GM12878 (cell line): ENCODE results near the gene SLC12A6. TPM values are rescaled to one million over a fixed set of nuclear protein-coding genes. Genes with fewer than 3 reads are reported as not detected.
A peak's percentile ranks its signal among the peaks of the same experiment; 100 is the strongest.

ENCODE experiments used
- ATF2 ChIP-seq: IDR thresholded peaks from 2 replicates; pipeline ENCODE4 v1.6.1; 2012; ENCODE audit warnings: low read length, inconsistent platforms
- BACH1 ChIP-seq: fragments of 450-650 bp; IDR thresholded peaks from 2 replicates; pipeline ENCODE4 v1.6.1; 2017; ENCODE audit warnings: mild to moderate bottlenecking, borderline replicate concordance
- FOXK2 ChIP-seq: fragments of 450-650 bp; IDR thresholded peaks from 2 replicates; pipeline ENCODE4 v1.6.1; 2017; ENCODE audit warnings: mild to moderate bottlenecking, moderate library complexity
- GABPA ChIP-seq: IDR thresholded peaks from 2 replicates; pipeline ENCODE4 v1.6.1; 2014; ENCODE audit warnings: antibody characterized with exemption, low read depth, mild to moderate bottlenecking, inconsistent platforms
- IRF4 ChIP-seq: IDR thresholded peaks from 2 replicates; pipeline ENCODE4 v1.6.1; 2011; ENCODE audit warnings: low read depth, low read length
- JUNB ChIP-seq: IDR thresholded peaks from 2 replicates; pipeline ENCODE4 v1.6.1; 2016; ENCODE audit warnings: antibody characterized with exemption, mild to moderate bottlenecking
- KDM1A ChIP-seq: fragments of 200-600 bp; sonication (generic); IDR thresholded peaks from 2 replicates; pipeline ENCODE4 v1.6.1; 2016; ENCODE audit warnings: borderline replicate concordance
- LARP7 ChIP-seq: fragments of 450-650 bp; IDR thresholded peaks from 2 replicates; pipeline ENCODE4 v1.6.1; 2017; ENCODE audit warnings: mild to moderate bottlenecking
- MTA3 ChIP-seq: IDR thresholded peaks from 2 replicates; pipeline ENCODE4 v1.6.1; 2012; ENCODE audit warnings: low read length, inconsistent platforms, borderline replicate concordance
- MYB ChIP-seq: fragments of 150-350 bp; IDR thresholded peaks from 2 replicates; pipeline ENCODE4 v1.6.1; 2014; ENCODE audit warnings: mild to moderate bottlenecking, low read depth, low read length, borderline replicate concordance
- NFXL1 ChIP-seq: fragments of 450-650 bp; IDR thresholded peaks from 2 replicates; pipeline ENCODE4 v1.6.1; 2017; ENCODE audit warnings: antibody characterized with exemption, mild to moderate bottlenecking, borderline replicate concordance
- NKRF ChIP-seq: fragments of 450-650 bp; conservative IDR thresholded peaks from 2 replicates; pipeline ENCODE4 v1.6.1; 2017; ENCODE audit warnings: mild to moderate bottlenecking, moderate library complexity
- NR2F1 ChIP-seq: fragments of 450-650 bp; conservative IDR thresholded peaks from 2 replicates; pipeline ENCODE4 v1.6.1; 2017; ENCODE audit warnings: mild to moderate bottlenecking
- RB1 ChIP-seq: fragments of 450-650 bp; formaldehyde crosslinking; IDR thresholded peaks from 2 replicates; pipeline ENCODE4 v1.6.1; 2017; ENCODE audit warnings: mild to moderate bottlenecking, borderline replicate concordance
- SPI1 ChIP-seq: IDR thresholded peaks from 2 replicates; pipeline ENCODE4 v1.6.1; 2011; ENCODE audit warnings: low read depth, mild to moderate bottlenecking, low read length, moderate library complexity, borderline replicate concordance; ENCODE audit not compliant: insufficient read depth
- ZBTB4 ChIP-seq: fragments of 450-650 bp; formaldehyde crosslinking; IDR thresholded peaks from 2 replicates; pipeline ENCODE4 v1.4.0; 2022; ENCODE audit warnings: mild to moderate bottlenecking, moderate library complexity
- ZNF274 ChIP-seq: IDR thresholded peaks from one replicate; pipeline ENCODE4 v1.8.0; 2011; ENCODE audit not compliant: insufficient read length, insufficient read depth
- polyA plus RNA-seq, 11 experiments: library from polyadenylated mRNA; depleted of rRNA in 4 of 11; unstranded in 6 of 11; stranded (reverse) in 5 of 11; fragments of >200 nt; fragmentation: Nextera tagmentation in 4 of 11; fragmentation: Illumina TruSeq in 1 of 11; extraction: Ambion mirVana in 4 of 11; extraction: Trizol in 1 of 11; gene quantifications; 1 replicate in 1 of 11; 2 replicates in 10 of 11; pipeline versions ENCODE4 v1.2.1 to v1.2.3, GENCODE V29; 2011 to 2016; ENCODE audit warnings: inconsistent platforms in 2 of 11, missing spikeins in 2 of 11, low read depth in 1 of 11
- total RNA-seq, 4 experiments: library from RNA; depleted of rRNA in 3 of 4; stranded (reverse); fragments of >200 nt in 3 of 4; fragmentation: Illumina TruSeq in 1 of 4; extraction: Trizol in 1 of 4; gene quantifications; 2 replicates each; pipeline versions ENCODE4 v1.2.1 to v1.2.3, GENCODE V29; 2013 to 2021
- TF ChIP-seq, protein P1 (sequence below): fragments of 450-650 bp; IDR thresholded peaks from 2 replicates; pipeline ENCODE4 v1.6.1; 2016; ENCODE audit warnings: mild to moderate bottlenecking
- TF ChIP-seq, protein P2 (sequence below): fragments of 450-650 bp; IDR thresholded peaks from 2 replicates; pipeline ENCODE4 v1.6.1; 2017; ENCODE audit warnings: antibody characterized with exemption, mild to moderate bottlenecking, moderate library complexity

The SLC12A6 gene
- total and polyA plus RNA-seq, 10 of the 15 experiments (the other 5 are each of a cell fraction or from before 2014, with no cell fraction given) = 4.7 to 94.4 (median 34.2) TPM

DNA sequence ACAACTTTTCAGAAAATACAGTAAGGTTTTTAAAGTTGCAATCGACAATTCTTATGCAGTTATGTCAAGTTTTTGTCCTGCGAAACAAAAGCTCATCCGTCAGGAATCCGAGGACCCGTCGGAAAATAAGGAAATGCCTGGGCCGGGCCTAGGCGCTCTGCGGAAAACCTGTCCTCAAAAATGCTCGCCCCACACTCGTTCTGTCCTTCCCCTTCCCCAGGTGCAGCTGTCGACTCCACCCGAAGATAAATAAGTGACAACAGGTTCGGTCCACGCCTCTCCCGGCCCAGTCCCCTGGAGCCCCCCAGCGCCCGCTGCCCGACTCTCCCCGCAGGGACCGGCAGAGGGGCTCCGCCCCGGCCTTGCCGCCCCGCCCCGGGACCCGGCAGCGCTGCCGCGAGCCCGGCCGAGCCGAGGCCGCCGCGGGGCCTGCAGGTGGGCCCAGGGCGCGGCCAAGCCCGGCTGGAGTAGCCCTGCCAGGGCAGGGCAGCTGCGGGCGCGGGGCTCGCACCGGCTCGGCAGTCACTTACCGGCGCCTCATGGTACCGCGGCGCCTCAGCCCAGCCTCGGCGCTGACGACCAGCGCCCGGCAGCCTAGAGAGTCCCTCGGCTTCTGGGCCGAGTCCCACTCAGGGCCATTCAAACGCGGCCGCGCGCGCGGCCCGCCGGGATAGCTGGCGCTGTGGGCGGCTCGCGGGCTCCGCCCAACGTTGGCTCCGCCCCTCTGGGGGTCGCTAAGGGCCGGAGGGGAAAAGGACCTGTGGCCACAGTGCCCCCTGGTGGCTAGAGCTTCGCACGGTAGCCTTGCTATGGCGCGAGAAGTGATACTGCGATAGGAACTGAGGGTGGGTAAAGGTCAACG is 127.9 kb downstream of the SLC12A6 start, which contains the start of gene KATNBL1 (continued):
- TF ChIP-seq ZBTB4 (no peak), KDM1A (no peak), JUNB (no peak), MYB (no peak), LARP7 (peak; percentile 99), ZNF274 (no peak), ATF2 (no peak), NFXL1 (no peak), GABPA (no peak), SPI1 (0 out of 2 replicates have a peak, but pooled peaks have one; percentile 2), MTA3 (no peak), NKRF (peak; percentile 97), RB1 (peak; percentile 94; the same call in 1 of the 2 replicates), FOXK2 (no peak), BACH1 (peak; percentile 85), IRF4 (no peak), NR2F1 (peak; percentile 88)
- TF ChIP-seq, protein P1, sequence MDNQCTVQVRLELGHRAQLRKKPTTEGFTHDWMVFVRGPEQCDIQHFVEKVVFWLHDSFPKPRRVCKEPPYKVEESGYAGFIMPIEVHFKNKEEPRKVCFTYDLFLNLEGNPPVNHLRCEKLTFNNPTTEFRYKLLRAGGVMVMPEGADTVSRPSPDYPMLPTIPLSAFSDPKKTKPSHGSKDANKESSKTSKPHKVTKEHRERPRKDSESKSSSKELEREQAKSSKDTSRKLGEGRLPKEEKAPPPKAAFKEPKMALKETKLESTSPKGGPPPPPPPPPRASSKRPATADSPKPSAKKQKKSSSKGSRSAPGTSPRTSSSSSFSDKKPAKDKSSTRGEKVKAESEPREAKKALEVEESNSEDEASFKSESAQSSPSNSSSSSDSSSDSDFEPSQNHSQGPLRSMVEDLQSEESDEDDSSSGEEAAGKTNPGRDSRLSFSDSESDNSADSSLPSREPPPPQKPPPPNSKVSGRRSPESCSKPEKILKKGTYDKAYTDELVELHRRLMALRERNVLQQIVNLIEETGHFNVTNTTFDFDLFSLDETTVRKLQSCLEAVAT = no peak
- TF ChIP-seq, protein P2, sequence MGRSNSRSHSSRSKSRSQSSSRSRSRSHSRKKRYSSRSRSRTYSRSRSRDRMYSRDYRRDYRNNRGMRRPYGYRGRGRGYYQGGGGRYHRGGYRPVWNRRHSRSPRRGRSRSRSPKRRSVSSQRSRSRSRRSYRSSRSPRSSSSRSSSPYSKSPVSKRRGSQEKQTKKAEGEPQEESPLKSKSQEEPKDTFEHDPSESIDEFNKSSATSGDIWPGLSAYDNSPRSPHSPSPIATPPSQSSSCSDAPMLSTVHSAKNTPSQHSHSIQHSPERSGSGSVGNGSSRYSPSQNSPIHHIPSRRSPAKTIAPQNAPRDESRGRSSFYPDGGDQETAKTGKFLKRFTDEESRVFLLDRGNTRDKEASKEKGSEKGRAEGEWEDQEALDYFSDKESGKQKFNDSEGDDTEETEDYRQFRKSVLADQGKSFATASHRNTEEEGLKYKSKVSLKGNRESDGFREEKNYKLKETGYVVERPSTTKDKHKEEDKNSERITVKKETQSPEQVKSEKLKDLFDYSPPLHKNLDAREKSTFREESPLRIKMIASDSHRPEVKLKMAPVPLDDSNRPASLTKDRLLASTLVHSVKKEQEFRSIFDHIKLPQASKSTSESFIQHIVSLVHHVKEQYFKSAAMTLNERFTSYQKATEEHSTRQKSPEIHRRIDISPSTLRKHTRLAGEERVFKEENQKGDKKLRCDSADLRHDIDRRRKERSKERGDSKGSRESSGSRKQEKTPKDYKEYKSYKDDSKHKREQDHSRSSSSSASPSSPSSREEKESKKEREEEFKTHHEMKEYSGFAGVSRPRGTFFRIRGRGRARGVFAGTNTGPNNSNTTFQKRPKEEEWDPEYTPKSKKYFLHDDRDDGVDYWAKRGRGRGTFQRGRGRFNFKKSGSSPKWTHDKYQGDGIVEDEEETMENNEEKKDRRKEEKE = no peak
